SK-N-SH (cell line): ENCODE measurements around the gene PAWR. TPM values are rescaled to one million over a fixed set of nuclear protein-coding genes. Genes with fewer than 3 reads are reported as not detected.

Source experiments
- CTCF ChIA-PET: fragments of 300-600, 350-600 bp; formaldehyde crosslinking; extraction: SDS; loops from one replicate; lab custom pipeline; 2021; lab: Yijun Ruan, JAX
- POLR2A ChIA-PET: fragments of 350-600 bp; sonication (Branson Sonifier 250); formaldehyde crosslinking; extraction: SDS; loops from one replicate; lab custom pipeline; 2020; ENCODE audit warnings: antibody characterized with exemption, inconsistent platforms; lab: Yijun Ruan, JAX
- DNase-seq: peaks from one replicate; pipeline ENCODE4 v3.0.0; 2012
- H2AFZ ChIP-seq: fragments of 200-600 bp; sonication (generic); 2 replicates; pipeline ENCODE4 v1.8.1; 2016; ENCODE audit warnings: antibody characterized with exemption, mild to moderate bottlenecking, low read depth
- H3F3A ChIP-seq: fragments of 200-600 bp; sonication (generic); replicated peaks from 2 replicates; pipeline ENCODE3; 2016; ENCODE audit warnings: antibody characterized with exemption, mild to moderate bottlenecking; ENCODE audit not compliant: insufficient read depth
- H3K27ac ChIP-seq, 2 experiments: fragments of 200-500 bp in 1 of 2; fragments of 200-600 bp in 1 of 2; sonication (Bioruptor generic) in 1 of 2; sonication (generic), shearing (Covaris generic) in 1 of 2; 2 replicates each; pipeline versions ENCODE4 v1.5.1 to v1.6.1; 2014 to 2016; ENCODE audit warnings: low read depth in 2 of 2, inconsistent platforms in 1 of 2, low read length in 1 of 2, mild to moderate bottlenecking in 1 of 2, mixed read lengths in 1 of 2
- H3K27me3 ChIP-seq: fragments of 200-600 bp; sonication (generic), shearing (Covaris generic); 2 replicates; pipeline ENCODE4 v1.6.1; 2016; ENCODE audit warnings: mixed run types; ENCODE audit not compliant: insufficient read depth
- H3K36me3 ChIP-seq, 2 experiments: fragments of 200-500 bp in 1 of 2; fragments of 200-600 bp in 1 of 2; sonication (Bioruptor generic) in 1 of 2; sonication (generic) in 1 of 2; replicated peaks in 1 of 2; 2 replicates each; pipeline versions ENCODE3 to v1.5.1; 2014 to 2016; ENCODE audit warnings: low read length in 1 of 2, mild to moderate bottlenecking in 1 of 2; ENCODE audit not compliant: insufficient read depth in 2 of 2, control insufficient read depth in 1 of 2
- H3K4me1 ChIP-seq, 2 experiments: fragments of 200-500 bp in 1 of 2; fragments of 200-600 bp in 1 of 2; sonication (Bioruptor generic) in 1 of 2; sonication (generic), shearing (Covaris generic) in 1 of 2; 2 replicates each; pipeline versions ENCODE4 v1.5.1 to v1.6.1; 2014 to 2016; ENCODE audit warnings: low read depth in 1 of 2, low read length in 1 of 2, mixed run types in 1 of 2; ENCODE audit not compliant: insufficient read depth in 2 of 2, control insufficient read depth in 1 of 2
- H3K4me2 ChIP-seq: fragments of 200-600 bp; sonication (generic), shearing (Covaris generic); 2 replicates; pipeline ENCODE4 v1.6.1; 2017; ENCODE audit warnings: mixed run types
- H3K4me3 ChIP-seq, 2 experiments: fragments of 200-500 bp in 1 of 2; fragments of 200-600 bp in 1 of 2; sonication (Bioruptor generic) in 1 of 2; sonication (generic), shearing (Covaris generic) in 1 of 2; 2 replicates each; pipeline versions ENCODE4 v1.5.1 to v1.8.1; 2014 to 2016; ENCODE audit warnings: low read depth in 2 of 2, inconsistent platforms in 1 of 2, low read length in 1 of 2, mild to moderate bottlenecking in 1 of 2, mixed read lengths in 1 of 2, moderate library complexity in 1 of 2
- H3K79me2 ChIP-seq: fragments of 200-600 bp; sonication (generic); 2 replicates; pipeline ENCODE4 v1.8.1; 2017; ENCODE audit warnings: mild to moderate bottlenecking; ENCODE audit not compliant: insufficient read depth
- H3K9ac ChIP-seq: fragments of 200-600 bp; sonication (generic); 2 replicates; pipeline ENCODE4 v1.6.1; 2017; ENCODE audit warnings: mixed run types
- H3K9me2 ChIP-seq: fragments of 200-600 bp; sonication (generic); 2 replicates; pipeline ENCODE4 v1.6.1; 2017; ENCODE audit warnings: mixed run types
- H3K9me3 ChIP-seq: fragments of 200-600 bp; sonication (generic); 2 replicates; pipeline ENCODE4 v1.6.1; 2017; ENCODE audit warnings: mixed run types, mild to moderate bottlenecking, moderate library complexity
- H4K20me1 ChIP-seq: fragments of 200-600 bp; sonication (generic); 2 replicates; pipeline ENCODE4 v1.6.1; 2017; ENCODE audit warnings: mild to moderate bottlenecking, mixed run types; ENCODE audit not compliant: insufficient read depth
- CTCF ChIP-seq: fragments of 200-600 bp; sonication (generic); IDR thresholded peaks from 2 replicates; pipeline ENCODE4 v1.6.1; 2017; ENCODE audit warnings: antibody characterized with exemption, mild to moderate bottlenecking, moderate library complexity
- FOSL2 ChIP-seq: IDR thresholded peaks from 2 replicates; pipeline ENCODE4 v1.4.0; 2012; ENCODE audit warnings: low read depth, mild to moderate bottlenecking, moderate library complexity, borderline replicate concordance
- FOXM1 ChIP-seq: IDR thresholded peaks from 2 replicates; pipeline ENCODE4 v1.4.0; 2012; ENCODE audit warnings: low read depth, mild to moderate bottlenecking
- MAX ChIP-seq: IDR thresholded peaks from 2 replicates; pipeline ENCODE4 v1.4.0; 2012; ENCODE audit warnings: low read depth
- RCOR1 ChIP-seq: fragments of 150-350 bp; IDR thresholded peaks from 2 replicates; pipeline ENCODE4 v1.6.1; 2017; ENCODE audit warnings: antibody characterized with exemption, low read length
- REST ChIP-seq: IDR thresholded peaks from 2 replicates; pipeline ENCODE4 v1.6.1; 2012; ENCODE audit warnings: mild to moderate bottlenecking, low read depth, low read length, moderate library complexity
- RXRA ChIP-seq: IDR thresholded peaks from 2 replicates; pipeline ENCODE4 v1.4.0; 2012; ENCODE audit warnings: low read depth, mild to moderate bottlenecking, borderline replicate concordance
- SMC3 ChIP-seq: IDR thresholded peaks from 2 replicates; pipeline ENCODE4 v1.6.1; 2012; ENCODE audit warnings: low read depth, low read length, improper control_type of control experiment
- TAF1 ChIP-seq: IDR thresholded peaks from 2 replicates; pipeline ENCODE4 v1.6.1; 2012; ENCODE audit warnings: low read depth, mild to moderate bottlenecking, low read length, moderate library complexity, borderline replicate concordance
- USF2 ChIP-seq: fragments of 150-350 bp; IDR thresholded peaks from 2 replicates; pipeline ENCODE4 v1.6.1; 2017; ENCODE audit warnings: antibody characterized with exemption, low read length, low read depth, borderline replicate concordance
- YY1 ChIP-seq: IDR thresholded peaks from 2 replicates; pipeline ENCODE4 v1.4.0; 2012; ENCODE audit warnings: low read depth, mild to moderate bottlenecking
- ZBTB33 ChIP-seq: IDR thresholded peaks from 2 replicates; pipeline ENCODE4 v1.4.0; 2012; ENCODE audit warnings: low read depth, borderline replicate concordance
- WGBS: methylation state at CpG from one replicate; pipeline ENCODE4 v1.1.6; 2017; ENCODE audit warnings: low lambda C conversion rate; 5-methylcytosine and 5-hydroxymethylcytosine counted together
- polyA plus RNA-seq, 3 experiments: library from polyadenylated mRNA; depleted of rRNA; stranded (reverse); fragments of >200 nt; gene quantifications; 2 replicates each; pipeline ENCODE4 v1.2.3, GENCODE V29; 2012

Gene PAWR
- polyA plus RNA-seq, 1 of the 3 experiments (the other 2 are of a cell fraction) = 1.8 TPM

GRCh38 chr12:79567175-79567563 is 123.6 kb downstream of the PAWR start:
- no peaks in the 10 kb centered on the region for H4K20me1 ChIP-seq
- H2AFZ ChIP-seq = no peak overlapping the region
- H3F3A ChIP-seq = no peaks in the 10 kb centered on the region
- H3K27me3 ChIP-seq = no peaks in the 10 kb centered on the region
- WGBS = 20% methylated on average over 1 of the region's 1 CpG
- CTCF ChIA-PET = no interaction called here
- H3K79me2 ChIP-seq = no peaks in the 10 kb centered on the region
- TF ChIP-seq YY1 = no peak
- TF ChIP-seq FOSL2 = no peak
- TF ChIP-seq ZBTB33 = no peak
- no peak for TF ChIP-seq MAX
- TF ChIP-seq FOXM1 = no peak
- TF ChIP-seq TAF1 = no peak
- no peak for TF ChIP-seq RXRA
- TF ChIP-seq CTCF = no peak
- TF ChIP-seq SMC3 = no peak
- H3K9me2 ChIP-seq = no peaks in the 10 kb centered on the region
- no peak overlapping the region for H3K9ac ChIP-seq
- POLR2A ChIA-PET = no interaction called here
- peaks cover 4% of the 10 kb centered on the region; the same call in 1 of the 2 replicates for H3K9me3 ChIP-seq
- H3K4me1 ChIP-seq = no peaks in the 10 kb centered on the region
- no peak overlapping the region for H3K4me3 ChIP-seq
- H3K4me2 ChIP-seq = no peak overlapping the region
- no peak overlapping the region for H3K27ac ChIP-seq
- DNase-seq = no peak
- peaks cover 0 to 3% of the 10 kb centered on the region in 2 experiments for H3K36me3 ChIP-seq

- ChIA-PET POLR2A (no interaction called here), CTCF (no interaction called here)
- Histone ChIP-seq H3K36me3 (peaks cover 0 to 3% of the 10 kb centered on the region in 2 experiments), H3K4me2 (no peak overlapping the region), H3K27me3 (no peaks in the 10 kb centered on the region), H3K27ac (no peak overlapping the region), H3K4me3 (no peak overlapping the region), H2AFZ (no peak overlapping the region), H3K4me1 (no peaks in the 10 kb centered on the region), H3K9me3 (no peaks in the 10 kb centered on the region), H3K9ac (no peak overlapping the region), H3K79me2 (no peaks in the 10 kb centered on the region), H4K20me1 (no peaks in the 10 kb centered on the region), H3K9me2 (no peaks in the 10 kb centered on the region), H3F3A (no peaks in the 10 kb centered on the region)
- no peak for DNase-seq
- 32% methylated on average over 4 of the region's 4 CpGs for WGBS
- no peak for TF ChIP-seq REST
- no peak for TF ChIP-seq USF2
- no peak for TF ChIP-seq RCOR1
These were observed 124.2 kb downstream of the PAWR start for GRCh38 chr12:79566452-79567174.
